HG02981 (cell line): ENCODE measurements around the gene SLC16A13.
A peak's percentile ranks its signal among the peaks of the same experiment; 100 is the strongest.
"Not testable (repeated sequence)": the region's sequence is repeated elsewhere in the genome, so short reads cannot be mapped to it uniquely, and the experiment has no call there.

ENCODE experiments used
- ATAC-seq: cut with Tn5 transposase; IDR thresholded peaks from one replicate; pipeline ENCODE4 v1.9.1; 2021; ENCODE audit warnings: mild to moderate bottlenecking, moderate library complexity; ENCODE audit not compliant: unreplicated experiment

The SLC16A13 gene

GRCh38 chr17:7035591-7036368 is at the start of gene SLC16A13:
Gene SLC16A13 (plus strand): TSS chr17:7036015. CDS start chr17:7036383, 368 bp downstream.
- ATAC-seq: peak; percentile 93

- ATAC-seq: no peak
Measured at GRCh38 chr17:6986676-6987075, 49.1 kb upstream of the SLC16A13 start.

GRCh38 chr17:6989779-6990178 is 46.0 kb upstream of the SLC16A13 start:
- no peak for ATAC-seq

- not testable (repeated sequence) for ATAC-seq
Measured at GRCh38 chr17:6993613-6994056, 42.2 kb upstream of the SLC16A13 start.

- no peak for ATAC-seq
Measured at GRCh38 chr17:6994118-6994598, 41.7 kb upstream of the SLC16A13 start.

- ATAC-seq: no peak
Measured at GRCh38 chr17:6994666-6995256, 41.1 kb upstream of the SLC16A13 start.

GRCh38 chr17:6995500-6996255 is 40.1 kb upstream of the SLC16A13 start, which contains the start of gene ALOX12:
Gene ALOX12 (plus strand): TSS chr17:6996049. CDS start chr17:6996118, 69 bp downstream.
- no peak for ATAC-seq

- no peak for ATAC-seq
Measured at GRCh38 chr17:6996256-6997011, 39.4 kb upstream of the SLC16A13 start.

- no peak for ATAC-seq
Measured at GRCh38 chr17:6997171-6997570, 38.6 kb upstream of the SLC16A13 start.

- ATAC-seq: no peak
Measured at GRCh38 chr17:6998855-6999508, 36.8 kb upstream of the SLC16A13 start.

- ATAC-seq: no peak
Measured at GRCh38 chr17:7001318-7001961, 34.4 kb upstream of the SLC16A13 start.

- no peak for ATAC-seq
Measured at GRCh38 chr17:7002288-7003047, 33.3 kb upstream of the SLC16A13 start.

- no peak for ATAC-seq
Measured at GRCh38 chr17:7003745-7004144, 32.1 kb upstream of the SLC16A13 start.

- peak; percentile 47 for ATAC-seq
Measured at GRCh38 chr17:7004398-7005253, 31.2 kb upstream of the SLC16A13 start.

GRCh38 chr17:7005716-7006115 is 30.1 kb upstream of the SLC16A13 start:
- ATAC-seq: no peak

- ATAC-seq: no peak
Measured at GRCh38 chr17:7007143-7007542, 28.7 kb upstream of the SLC16A13 start.

- no peak for ATAC-seq
Measured at GRCh38 chr17:7010523-7010922, 25.3 kb upstream of the SLC16A13 start.

GRCh38 chr17:7011415-7011814 is 24.4 kb upstream of the SLC16A13 start:
- no peak for ATAC-seq
